ENCODE data around the gene PGA3.

- TF ChIP-seq, protein P1, sequence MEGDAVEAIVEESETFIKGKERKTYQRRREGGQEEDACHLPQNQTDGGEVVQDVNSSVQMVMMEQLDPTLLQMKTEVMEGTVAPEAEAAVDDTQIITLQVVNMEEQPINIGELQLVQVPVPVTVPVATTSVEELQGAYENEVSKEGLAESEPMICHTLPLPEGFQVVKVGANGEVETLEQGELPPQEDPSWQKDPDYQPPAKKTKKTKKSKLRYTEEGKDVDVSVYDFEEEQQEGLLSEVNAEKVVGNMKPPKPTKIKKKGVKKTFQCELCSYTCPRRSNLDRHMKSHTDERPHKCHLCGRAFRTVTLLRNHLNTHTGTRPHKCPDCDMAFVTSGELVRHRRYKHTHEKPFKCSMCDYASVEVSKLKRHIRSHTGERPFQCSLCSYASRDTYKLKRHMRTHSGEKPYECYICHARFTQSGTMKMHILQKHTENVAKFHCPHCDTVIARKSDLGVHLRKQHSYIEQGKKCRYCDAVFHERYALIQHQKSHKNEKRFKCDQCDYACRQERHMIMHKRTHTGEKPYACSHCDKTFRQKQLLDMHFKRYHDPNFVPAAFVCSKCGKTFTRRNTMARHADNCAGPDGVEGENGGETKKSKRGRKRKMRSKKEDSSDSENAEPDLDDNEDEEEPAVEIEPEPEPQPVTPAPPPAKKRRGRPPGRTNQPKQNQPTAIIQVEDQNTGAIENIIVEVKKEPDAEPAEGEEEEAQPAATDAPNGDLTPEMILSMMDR (conservative IDR thresholded peaks at IDR 0.05; ENCODE audit: low read length): no peak
- TF ChIP-seq EZH2phosphoT487 (IDR thresholded peaks at IDR 0.05; ENCODE audit: borderline replicate concordance, low read depth, low read length): no peak
Observed at GRCh38 chr11:61181489-61181888, 21.8 kb upstream of the PGA3 start.

Data from OCI-LY7 (cell line).